Neuronal stem cell (in vitro differentiated cells): ENCODE results near the gene GRID1.

Source experiments
- DNase-seq: peaks from one replicate; pipeline ENCODE4 v3.0.0-alpha.2; 2013; ENCODE audit warnings: low spot score
- H2AFZ ChIP-seq: one replicate; pipeline ENCODE4 v1.6.1; 2013; ENCODE audit warnings: mild to moderate bottlenecking, low read length, inconsistent platforms
- H2AK5ac ChIP-seq: 2 replicates; pipeline ENCODE4 v1.6.1; 2013; ENCODE audit warnings: low read depth, mild to moderate bottlenecking, inconsistent platforms, low read length, moderate library complexity, mixed read lengths
- H2BK120ac ChIP-seq: 2 replicates; pipeline ENCODE4 v1.6.1; 2013; ENCODE audit warnings: low read depth, mild to moderate bottlenecking, inconsistent platforms, low read length, moderate library complexity, mixed read lengths
- H2BK12ac ChIP-seq: one replicate; pipeline ENCODE4 v1.6.1; 2013; ENCODE audit warnings: low read length, inconsistent platforms
- H2BK15ac ChIP-seq: 2 replicates; pipeline ENCODE4 v1.6.1; 2013; ENCODE audit warnings: mild to moderate bottlenecking, low read length, inconsistent platforms, mixed read lengths
- H2BK5ac ChIP-seq: one replicate; pipeline ENCODE4 v1.6.1; 2013; ENCODE audit warnings: inconsistent platforms, mild to moderate bottlenecking, low read length, moderate library complexity
- H3K14ac ChIP-seq: one replicate; pipeline ENCODE4 v1.6.1; 2013; ENCODE audit warnings: low read length, inconsistent platforms
- H3K18ac ChIP-seq: 2 replicates; pipeline ENCODE4 v1.6.1; 2013; ENCODE audit warnings: low read length, inconsistent platforms
- H3K23ac ChIP-seq: 2 replicates; pipeline ENCODE4 v1.6.1; 2013; ENCODE audit warnings: low read depth, mild to moderate bottlenecking, mixed read lengths, low read length, inconsistent platforms; ENCODE audit not compliant: poor library complexity
- H3K27ac ChIP-seq: replicated peaks from 3 replicates; pipeline ENCODE4 v1.5.1; 2013; ENCODE audit warnings: low read length, inconsistent platforms
- H3K27me3 ChIP-seq, 3 experiments: 2 replicates each; pipeline ENCODE4 v1.6.1; 2013; ENCODE audit warnings: low read length in 3 of 3, mild to moderate bottlenecking in 2 of 3, inconsistent platforms in 1 of 3, low read depth in 1 of 3, mixed read lengths in 1 of 3, moderate library complexity in 1 of 3; ENCODE audit not compliant: control insufficient read depth in 3 of 3, insufficient read depth in 3 of 3
- H3K36me3 ChIP-seq, 2 donors: replicated peaks in 1 of 2; 2 replicates each; pipeline ENCODE4 v1.6.1; 2013; ENCODE audit warnings: low read length in 2 of 2; ENCODE audit not compliant: control insufficient read depth in 2 of 2, insufficient read depth in 2 of 2
- H3K4ac ChIP-seq: 2 replicates; pipeline ENCODE4 v1.6.1; 2013; ENCODE audit warnings: inconsistent platforms, mild to moderate bottlenecking, low read length, moderate library complexity
- H3K4me1 ChIP-seq, 2 donors: 1 replicate in 1 of 2; 2 replicates in 1 of 2; pipeline ENCODE4 v1.6.1; 2013; ENCODE audit warnings: low read length in 2 of 2, low read depth in 1 of 2; ENCODE audit not compliant: control insufficient read depth in 2 of 2, insufficient read depth in 1 of 2
- H3K4me2 ChIP-seq: one replicate; pipeline ENCODE4 v1.6.1; 2013; ENCODE audit warnings: mild to moderate bottlenecking, low read length, inconsistent platforms; ENCODE audit not compliant: insufficient read depth, poor library complexity, severe bottlenecking
- H3K4me3 ChIP-seq, 2 donors: 2 replicates each; pipeline ENCODE4 v1.5.1; 2013; ENCODE audit warnings: low read length in 2 of 2, mild to moderate bottlenecking in 2 of 2, inconsistent platforms in 1 of 2, moderate library complexity in 1 of 2
- H3K79me1 ChIP-seq: one replicate; pipeline ENCODE4 v1.6.1; 2013; ENCODE audit warnings: low read depth, mild to moderate bottlenecking, inconsistent platforms, low read length, moderate library complexity
- H3K9ac ChIP-seq: one replicate; pipeline ENCODE4 v1.6.1; 2013; ENCODE audit warnings: mild to moderate bottlenecking, low read depth, low read length, inconsistent platforms; ENCODE audit not compliant: poor library complexity
- H3K9me3 ChIP-seq, 2 donors: replicated peaks in 1 of 2; 2 replicates each; pipeline versions ENCODE3 to v1.6.1; 2013; ENCODE audit warnings: low read length in 2 of 2, mild to moderate bottlenecking in 2 of 2, inconsistent platforms in 1 of 2, low read depth in 1 of 2, mixed read lengths in 1 of 2, moderate library complexity in 1 of 2; ENCODE audit not compliant: control insufficient read depth in 2 of 2, insufficient read depth in 1 of 2
- H4K8ac ChIP-seq: one replicate; pipeline ENCODE4 v1.6.1; 2013; ENCODE audit warnings: low read depth, mild to moderate bottlenecking, inconsistent platforms, low read length, moderate library complexity
- H4K91ac ChIP-seq: one replicate; pipeline ENCODE4 v1.6.1; 2013; ENCODE audit warnings: low read length, low read depth, mild to moderate bottlenecking, inconsistent platforms; ENCODE audit not compliant: poor library complexity
- WGBS, 2 donors: extraction: QIAGEN DNeasy Blood & Tissue Kit; methylation state at CpG; one replicate each; pipeline ENCODE4 v1.1.7; 2013; ENCODE audit warnings: missing lambda C conversion rate in 2 of 2, mixed read lengths in 1 of 2; ENCODE audit not compliant: insufficient read length in 2 of 2, insufficient replicate concordance in 1 of 2; ENCODE audit errors: extremely low coverage in 2 of 2; 5-methylcytosine and 5-hydroxymethylcytosine counted together

The GRID1 gene

GRCh38 chr10:85794553-85794952, 572.0 kb downstream of the GRID1 start:
- no peak overlapping the region for H3K4me3 ChIP-seq
- no peak overlapping the region for H2AK5ac ChIP-seq
- H3K23ac ChIP-seq, result no peak overlapping the region
- H2BK12ac ChIP-seq, result no peak overlapping the region
- no peak overlapping the region for H3K27ac ChIP-seq
- no peak overlapping the region for H2BK15ac ChIP-seq
- H4K91ac ChIP-seq, result no peak overlapping the region
- H4K8ac ChIP-seq, result no peak overlapping the region
- no peaks in the 10 kb centered on the region for H3K27me3 ChIP-seq
- no peak overlapping the region for H3K18ac ChIP-seq
- no peak for DNase-seq
- H3K9me3 ChIP-seq, result no peaks in the 10 kb centered on the region
- H3K4me2 ChIP-seq, result no peak overlapping the region
- H3K9ac ChIP-seq, result no peak overlapping the region
- H3K14ac ChIP-seq, result no peak overlapping the region
- no peaks in the 10 kb centered on the region for H3K79me1 ChIP-seq
- no peaks in the 10 kb centered on the region for H3K36me3 ChIP-seq
- H3K4me1 ChIP-seq, result peaks cover 0 to 4% of the 10 kb centered on the region in 2 donors
- no peak overlapping the region for H3K4ac ChIP-seq
- no CpG with 5 or more reads among the region's 2 CpGs for WGBS, 2 donors
- H2BK120ac ChIP-seq, result no peak overlapping the region
- no peak overlapping the region for H2BK5ac ChIP-seq
- no peak overlapping the region for H2AFZ ChIP-seq

GRCh38 chr10:85792533-85792858, 574.1 kb downstream of the GRID1 start:
- Histone ChIP-seq H3K18ac (no peak overlapping the region), H4K8ac (no peak overlapping the region), H3K4me3 (no peak overlapping the region), H2AFZ (no peak overlapping the region), H3K4me1 (peaks cover 0 to 5% of the 10 kb centered on the region in 2 donors), H3K27ac (no peak overlapping the region), H2AK5ac (no peak overlapping the region), H3K9ac (no peak overlapping the region), H3K4me2 (no peak overlapping the region), H3K36me3 (no peaks in the 10 kb centered on the region), H3K79me1 (no peaks in the 10 kb centered on the region), H3K27me3 (no peaks in the 10 kb centered on the region), H2BK15ac (no peak overlapping the region), H3K23ac (no peak overlapping the region), H3K4ac (no peak overlapping the region), H2BK12ac (no peak overlapping the region), H2BK5ac (no peak overlapping the region), H2BK120ac (no peak overlapping the region), H3K9me3 (no peaks in the 10 kb centered on the region), H4K91ac (no peak overlapping the region), H3K14ac (no peak overlapping the region)
- no CpG with 5 or more reads among the region's 3 CpGs for WGBS, 2 donors
- no peak for DNase-seq

DNA sequence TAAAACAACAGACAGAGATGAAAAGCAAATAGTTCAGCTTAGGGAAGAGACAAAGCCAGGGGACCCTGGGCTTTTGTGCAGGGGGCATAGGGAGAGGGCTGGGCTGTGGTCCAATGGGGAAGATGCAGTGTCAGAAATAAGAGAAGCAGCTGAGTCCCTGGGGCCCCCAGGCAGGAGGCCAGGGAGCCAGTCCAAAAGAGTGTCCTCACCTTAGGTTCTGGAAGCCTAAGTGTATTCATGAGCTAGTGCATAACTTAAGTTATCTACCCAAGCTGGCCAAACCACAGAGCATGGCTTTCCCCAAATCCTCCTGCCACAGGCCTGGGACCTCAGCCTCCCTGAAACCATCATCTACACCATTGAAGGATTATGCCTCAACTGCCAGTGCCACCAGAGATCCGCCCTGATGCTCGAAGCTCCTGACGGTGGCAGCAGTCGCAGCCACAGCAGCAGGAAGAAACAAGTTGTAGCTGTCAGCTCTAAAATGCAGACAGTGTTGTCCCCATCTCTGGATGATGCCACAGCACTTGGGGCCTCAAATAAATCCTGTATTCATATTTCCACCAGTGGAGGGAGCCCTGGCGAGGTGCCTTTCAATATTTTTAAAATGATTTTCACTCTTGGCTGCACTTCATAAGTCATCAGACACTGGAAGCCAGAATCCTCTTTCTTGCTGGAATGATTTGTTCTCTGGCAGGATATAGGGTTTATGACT, 574.6 kb downstream of the GRID1 start:
- no peak overlapping the region for H2AFZ ChIP-seq
- H3K27me3 ChIP-seq, result no peaks in the 10 kb centered on the region
- no peak overlapping the region for H3K9ac ChIP-seq
- H3K4me2 ChIP-seq, result no peak overlapping the region
- H3K9me3 ChIP-seq, result no peaks in the 10 kb centered on the region
- no peak overlapping the region for H3K4ac ChIP-seq
- no peak overlapping the region for H4K8ac ChIP-seq
- H3K23ac ChIP-seq, result no peak overlapping the region
- H3K14ac ChIP-seq, result no peak overlapping the region
- no peak overlapping the region for H4K91ac ChIP-seq
- DNase-seq, result no peak
- H3K18ac ChIP-seq, result peak overlapping the region; percentile 16
- H3K4me3 ChIP-seq, result no peak overlapping the region
- no peak overlapping the region for H2BK12ac ChIP-seq
- no peak overlapping the region for H2BK15ac ChIP-seq
- peaks cover 0 to 5% of the 10 kb centered on the region in 2 donors for H3K4me1 ChIP-seq
- H2AK5ac ChIP-seq, result no peak overlapping the region
- WGBS, 2 donors, result no CpG with 5 or more reads among the region's 5 CpGs
- no peak overlapping the region for H2BK120ac ChIP-seq
- no peaks in the 10 kb centered on the region for H3K36me3 ChIP-seq
- H3K27ac ChIP-seq, result no peak overlapping the region
- H3K79me1 ChIP-seq, result no peaks in the 10 kb centered on the region
- no peak overlapping the region for H2BK5ac ChIP-seq

DNA sequence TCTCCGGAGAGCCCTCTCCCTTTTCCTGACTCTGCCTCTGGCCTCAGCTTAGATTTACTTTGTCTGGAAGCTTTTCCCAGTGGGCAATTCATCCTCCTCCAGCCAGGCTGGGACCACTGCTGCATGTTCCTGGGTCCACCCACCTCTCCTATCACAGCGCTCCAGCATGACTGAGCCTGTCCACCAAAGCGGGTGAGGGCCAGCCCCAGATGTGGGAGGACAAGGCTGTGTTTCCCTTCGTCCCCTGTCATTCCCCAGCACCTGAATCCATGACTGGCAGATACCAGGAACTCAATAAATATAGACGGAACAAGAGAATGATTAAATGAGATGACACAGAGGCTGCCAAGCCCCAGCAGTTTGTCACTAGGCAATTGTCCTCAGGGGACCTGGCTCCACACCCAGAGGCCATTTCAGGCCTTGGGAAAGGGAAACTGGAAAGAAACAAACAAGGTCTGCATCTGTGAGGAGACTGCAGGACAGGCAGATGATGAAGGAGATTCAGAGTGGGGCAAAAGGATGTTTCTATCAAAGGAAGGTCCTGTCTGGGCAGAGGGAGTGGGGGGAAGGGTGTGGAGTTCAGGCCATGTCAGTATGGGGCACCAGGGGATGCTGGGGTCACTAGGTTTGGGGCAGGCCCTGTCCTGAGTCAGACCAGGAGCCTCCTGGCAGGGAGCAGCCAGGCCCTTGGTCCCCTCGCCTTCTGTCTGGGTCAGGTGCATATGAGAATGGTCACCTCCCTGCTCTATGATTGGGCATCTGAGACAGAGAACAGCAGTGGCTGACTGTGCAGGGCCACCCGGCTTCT, 576.4 kb downstream of the GRID1 start:
- H2BK12ac ChIP-seq, result no peak overlapping the region
- no CpG with 5 or more reads among the region's 7 CpGs for WGBS, 2 donors
- no peak for DNase-seq
- H2AFZ ChIP-seq, result no peak overlapping the region
- H2BK15ac ChIP-seq, result no peak overlapping the region
- H2BK5ac ChIP-seq, result no peak overlapping the region
- H3K27me3 ChIP-seq, result no peaks in the 10 kb centered on the region
- H3K4me2 ChIP-seq, result no peak overlapping the region
- no peaks in the 10 kb centered on the region for H3K9me3 ChIP-seq
- H4K91ac ChIP-seq, result no peak overlapping the region
- H4K8ac ChIP-seq, result no peak overlapping the region
- no peak overlapping the region for H3K14ac ChIP-seq
- no peak overlapping the region for H3K23ac ChIP-seq
- H3K79me1 ChIP-seq, result no peaks in the 10 kb centered on the region
- no peak overlapping the region for H3K4me3 ChIP-seq
- H3K9ac ChIP-seq, result no peak overlapping the region
- H3K27ac ChIP-seq, result no peak overlapping the region
- H2BK120ac ChIP-seq, result no peak overlapping the region
- H3K18ac ChIP-seq, result peak overlapping the region; percentile 45
- no peaks in the 10 kb centered on the region for H3K36me3 ChIP-seq
- peaks cover 0 to 5% of the 10 kb centered on the region in 2 donors for H3K4me1 ChIP-seq
- H2AK5ac ChIP-seq, result peak overlapping the region; percentile 58
- H3K4ac ChIP-seq, result no peak overlapping the region
